H1 (cell line): ENCODE measurements around the gene BRAP. TPM values are rescaled to one million over a fixed set of nuclear protein-coding genes. Genes with fewer than 3 reads are reported as not detected.

Experiments used
- CHD1 ChIP-seq: IDR thresholded peaks from 2 replicates; pipeline ENCODE4 v1.6.1; 2012; ENCODE audit warnings: low read depth, low read length, improper control_type of control experiment
- HDAC6 ChIP-seq: IDR thresholded peaks from one replicate; pipeline ENCODE4 v1.7.1; 2012; ENCODE audit warnings: low read depth, mild to moderate bottlenecking, inconsistent platforms, low read length, moderate library complexity
- KDM4A ChIP-seq: IDR thresholded peaks from one replicate; pipeline ENCODE4 v1.7.1; 2012; ENCODE audit warnings: low read depth, mild to moderate bottlenecking, moderate library complexity, low read length, inconsistent platforms; ENCODE audit not compliant: severe bottlenecking
- POLR2A ChIP-seq, 2 experiments: IDR thresholded peaks; 1 replicate in 1 of 2; 2 replicates in 1 of 2; pipeline ENCODE4 v1.6.1; 2011; ENCODE audit warnings: low read depth in 2 of 2, low read length in 2 of 2, mild to moderate bottlenecking in 2 of 2; ENCODE audit errors: control extremely low read depth in 1 of 2
- RNF2 ChIP-seq: fragments of 200-900, 300-1000 bp; sonication (generic); IDR thresholded peaks from 2 replicates; pipeline ENCODE4 v1.7.1; 2016; ENCODE audit warnings: borderline replicate concordance, low read depth, mild to moderate bottlenecking, antibody characterized with exemption, low read length; ENCODE audit not compliant: poor library complexity, severe bottlenecking; ENCODE audit errors: missing control alignments
- SAP30 ChIP-seq: fragments of 300-600 bp; sonication (generic); IDR thresholded peaks from 2 replicates; pipeline ENCODE4 v1.7.1; 2012; ENCODE audit warnings: low read length, moderate library complexity, mild to moderate bottlenecking, inconsistent platforms; ENCODE audit not compliant: insufficient read depth, insufficient replicate concordance
- SP1 ChIP-seq: IDR thresholded peaks from 2 replicates; pipeline ENCODE4 v1.6.1; 2011; ENCODE audit warnings: low read depth, low read length
- SP2 ChIP-seq: IDR thresholded peaks from 2 replicates; pipeline ENCODE4 v1.6.1; 2012; ENCODE audit warnings: mild to moderate bottlenecking, low read length, inconsistent platforms
- TEAD4 ChIP-seq: IDR thresholded peaks from 2 replicates; pipeline ENCODE4 v1.6.1; 2012; ENCODE audit warnings: low read depth, low read length, inconsistent platforms, mixed read lengths
- YY1 ChIP-seq: IDR thresholded peaks from 2 replicates; pipeline ENCODE4 v1.6.1; 2011; ENCODE audit warnings: low read depth, mild to moderate bottlenecking, low read length
- polyA plus RNA-seq, 7 experiments: library from polyadenylated mRNA; depleted of rRNA in 3 of 7; stranded (reverse) in 5 of 7; unstranded in 2 of 7; fragments of >200 nt in 5 of 7; fragments of 200-250 nt in 2 of 7; gene quantifications; 1 replicate in 5 of 7; 2 replicates in 1 of 7; 4 replicates in 1 of 7; pipeline versions ENCODE4 v1.2.1 to v1.2.3, GENCODE V29; 2011 to 2013; ENCODE audit warnings: missing spikeins in 2 of 7, mixed read lengths in 2 of 7
- total RNA-seq: library from RNA; stranded (reverse); fragmentation: NEBNext Ultra II Directional; extraction: Animal tissue kit (Norgen Biotek cat#: 25700); gene quantifications from 2 replicates; pipeline ENCODE4 v1.2.1, GENCODE V29; 2021

The BRAP gene
- total and polyA plus RNA-seq, 2 of the 8 experiments (the other 6 are each of a cell fraction or from before 2014, with no cell fraction given), result 12.8 to 22.2 TPM

DNA sequence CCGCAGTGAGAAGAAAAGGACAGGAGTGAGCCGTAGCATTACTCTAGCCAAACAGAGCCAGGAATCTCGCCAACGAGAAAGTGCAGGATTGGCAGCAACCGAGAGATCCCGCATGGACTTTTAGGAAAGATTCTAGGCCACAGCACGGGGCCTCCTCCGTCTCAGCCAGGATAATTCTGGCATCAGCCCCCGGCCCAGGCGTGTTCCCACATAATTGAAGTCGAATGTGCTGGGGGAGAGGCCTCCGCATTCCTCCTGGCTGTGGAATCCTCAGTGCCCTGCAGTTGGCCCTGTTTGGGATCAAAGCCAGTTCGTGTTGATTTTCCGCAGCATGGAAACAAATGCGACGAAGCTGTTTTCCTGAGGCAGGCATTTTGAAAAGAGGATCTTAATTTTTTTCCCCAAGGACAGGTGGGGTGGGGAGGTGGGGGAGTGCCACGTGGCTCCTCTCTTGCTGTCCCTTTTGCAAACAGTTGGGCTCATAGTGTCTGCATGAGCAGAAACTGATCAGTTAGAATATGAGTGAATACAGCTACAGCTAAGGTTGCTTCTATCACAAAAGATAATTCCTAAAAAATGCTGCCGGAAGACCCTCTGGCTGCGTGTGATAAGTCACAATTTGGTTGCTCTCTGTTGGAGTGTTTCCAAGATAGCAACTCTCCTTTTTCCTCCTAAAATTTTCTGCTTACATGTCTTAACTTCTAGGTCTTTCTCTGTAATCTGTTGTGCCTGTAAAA, 49.4 kb downstream of the BRAP start (continued):
- TF ChIP-seq RNF2, result no peak
- TF ChIP-seq KDM4A, result no peak
- TF ChIP-seq CHD1, result no peak
- TF ChIP-seq YY1, result 0 out of 2 replicates have a peak, but pooled peaks have one; percentile 21
- no peak for TF ChIP-seq SP2
- no peak for TF ChIP-seq SAP30
- TF ChIP-seq SP1, result 0 out of 2 replicates have a peak, but pooled peaks have one; percentile 7
- peak in 1 of 2 experiments; percentile 41; a peak in 1 of 3 replicates for TF ChIP-seq POLR2A (IDR thresholded peaks at IDR 0.05; ENCODE audit: control extremely low read depth in 1 of 2, low read depth in 2 of 2, low read length in 2 of 2)
- TF ChIP-seq HDAC6, result no peak
- peak; percentile 75; the same call in 1 of the 2 replicates for TF ChIP-seq TEAD4
